GM21360 (cell line): ENCODE data around the gene DNAH9.

Experiments used
- ATAC-seq: cut with Tn5 transposase; IDR thresholded peaks from one replicate; pipeline ENCODE4 v1.9.1; 2021; ENCODE audit warnings: mild to moderate bottlenecking, moderate library complexity; ENCODE audit not compliant: unreplicated experiment

Gene DNAH9

DNA sequence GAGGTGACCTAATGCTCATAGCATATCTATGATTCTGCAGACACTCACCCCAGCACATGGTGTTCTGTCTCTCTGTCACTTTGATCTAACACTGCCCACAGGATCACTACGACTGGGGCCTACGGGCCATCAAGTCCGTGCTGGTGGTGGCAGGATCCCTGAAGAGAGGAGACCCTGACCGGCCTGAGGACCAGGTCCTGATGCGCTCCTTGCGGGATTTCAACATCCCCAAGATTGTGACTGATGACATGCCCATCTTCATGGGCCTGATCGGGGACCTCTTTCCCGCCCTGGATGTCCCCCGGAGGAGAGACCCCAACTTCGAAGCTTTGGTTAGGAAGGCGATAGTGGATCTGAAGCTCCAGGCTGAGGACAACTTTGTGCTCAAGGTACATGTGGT, 146.4 kb downstream of the DNAH9 start:
- ATAC-seq, result no peak

DNA sequence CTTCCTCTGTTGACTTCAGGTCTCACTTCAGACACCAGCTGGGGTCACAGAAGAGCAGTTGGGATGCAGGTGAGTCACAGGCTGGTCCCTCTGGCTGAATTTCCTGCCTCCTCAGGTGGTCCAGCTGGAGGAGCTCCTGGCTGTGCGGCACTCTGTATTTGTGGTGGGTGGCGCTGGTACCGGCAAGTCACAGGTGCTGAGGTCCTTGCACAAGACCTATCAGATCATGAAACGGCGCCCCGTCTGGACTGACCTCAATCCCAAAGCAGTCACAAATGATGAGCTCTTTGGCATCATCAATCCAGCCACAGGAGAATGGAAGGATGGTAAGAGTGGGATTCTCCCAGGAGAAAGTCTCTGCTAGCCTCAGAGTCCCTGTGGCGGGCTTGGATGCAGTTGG, 149.2 kb downstream of the DNAH9 start:
- no peak for ATAC-seq

DNA sequence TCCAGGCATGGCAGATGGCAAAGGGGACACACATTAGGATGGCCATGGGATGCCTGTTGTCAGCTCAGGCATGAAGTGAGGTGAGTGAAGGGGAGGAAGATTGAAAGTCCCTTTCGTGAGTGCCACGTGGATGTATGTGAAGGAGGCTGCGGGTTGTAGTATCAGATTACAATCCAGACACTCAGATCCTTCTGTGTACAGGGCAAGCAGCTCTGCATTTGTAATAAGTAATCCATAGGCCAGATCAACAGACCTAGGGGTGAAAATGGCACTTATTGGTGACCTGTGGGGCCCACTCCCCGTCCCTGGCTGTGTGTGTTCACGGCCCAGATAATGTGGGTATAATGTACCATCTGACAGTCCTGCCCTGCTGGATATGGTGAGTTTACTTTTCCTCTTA, 159.5 kb downstream of the DNAH9 start:
- ATAC-seq, result no peak

DNA sequence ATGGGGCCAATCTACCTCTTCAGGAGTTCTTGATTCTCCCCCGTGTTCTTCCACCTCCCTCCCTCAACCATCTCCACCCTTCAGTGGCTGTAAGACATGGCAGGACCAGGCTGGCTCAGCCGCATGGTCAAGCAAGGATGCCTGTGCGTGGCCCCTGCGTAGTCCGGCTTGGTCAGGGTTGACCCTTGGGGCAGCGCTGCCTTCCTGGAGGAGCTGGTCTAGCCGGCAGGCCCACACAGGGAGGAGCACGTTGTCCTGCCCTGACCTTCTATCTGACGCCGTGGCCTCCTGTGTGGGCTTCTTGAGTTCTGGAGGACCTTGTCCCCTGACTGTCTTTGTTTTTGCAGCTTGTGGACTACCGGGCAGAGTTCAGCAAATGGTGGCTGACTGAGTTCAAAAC, 169.8 kb downstream of the DNAH9 start:
- ATAC-seq, result no peak

DNA sequence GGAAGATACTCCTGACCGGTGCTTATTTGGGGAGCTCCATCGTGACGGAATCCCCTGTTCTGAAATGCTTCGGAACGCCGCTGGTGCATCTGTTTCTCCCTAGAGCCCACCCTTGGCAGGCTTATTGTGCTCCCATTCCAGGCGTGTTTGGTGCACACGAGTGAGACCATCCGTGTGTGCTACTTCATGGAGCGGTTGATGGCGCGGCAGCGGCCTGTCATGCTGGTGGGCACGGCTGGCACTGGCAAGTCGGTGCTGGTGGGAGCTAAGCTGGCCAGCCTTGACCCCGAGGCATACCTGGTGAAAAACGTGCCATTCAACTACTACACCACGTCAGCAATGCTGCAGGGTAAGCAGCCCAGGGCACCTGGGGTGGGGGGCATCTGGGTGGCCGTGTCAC, 170.7 kb downstream of the DNAH9 start:
- no peak for ATAC-seq

DNA sequence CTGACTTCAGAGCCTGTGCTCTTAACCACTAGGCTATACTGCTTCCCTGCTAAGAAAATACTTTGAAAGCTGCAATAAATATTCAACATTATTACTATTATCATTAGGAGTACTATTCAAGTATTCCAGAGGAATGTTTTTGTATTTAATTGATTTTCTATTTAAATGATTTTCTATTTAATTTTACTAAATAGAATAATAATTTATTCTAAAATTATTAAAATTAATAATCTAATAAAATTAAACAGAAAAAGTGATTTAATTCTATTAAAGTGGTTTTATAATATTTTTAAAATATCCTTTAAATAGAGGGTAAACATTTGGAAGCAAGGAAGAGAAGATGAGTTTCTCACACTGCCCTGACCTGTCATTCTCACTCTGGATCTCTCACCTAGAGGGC, 173.8 kb downstream of the DNAH9 start:
- no peak for ATAC-seq

DNA sequence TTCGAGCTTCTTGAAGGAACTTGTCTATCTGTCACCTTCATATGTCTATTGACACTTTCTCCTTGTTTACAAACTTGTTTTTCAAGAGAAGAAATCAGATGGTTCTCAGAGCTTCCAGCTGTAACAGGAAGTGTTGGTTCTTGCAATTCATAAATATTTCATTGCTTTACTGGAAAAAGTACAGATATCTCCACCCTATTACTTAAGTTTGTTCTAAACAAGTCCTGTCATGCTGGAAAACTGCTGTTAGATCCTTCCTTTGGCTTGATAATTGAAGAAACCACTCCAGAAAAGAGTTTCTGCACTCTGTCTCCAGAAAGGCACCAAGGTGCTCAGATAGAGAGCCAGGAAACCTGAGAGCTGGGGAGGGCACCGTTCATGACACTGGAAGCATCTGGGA, 181.6 kb downstream of the DNAH9 start:
- ATAC-seq, result no peak

DNA sequence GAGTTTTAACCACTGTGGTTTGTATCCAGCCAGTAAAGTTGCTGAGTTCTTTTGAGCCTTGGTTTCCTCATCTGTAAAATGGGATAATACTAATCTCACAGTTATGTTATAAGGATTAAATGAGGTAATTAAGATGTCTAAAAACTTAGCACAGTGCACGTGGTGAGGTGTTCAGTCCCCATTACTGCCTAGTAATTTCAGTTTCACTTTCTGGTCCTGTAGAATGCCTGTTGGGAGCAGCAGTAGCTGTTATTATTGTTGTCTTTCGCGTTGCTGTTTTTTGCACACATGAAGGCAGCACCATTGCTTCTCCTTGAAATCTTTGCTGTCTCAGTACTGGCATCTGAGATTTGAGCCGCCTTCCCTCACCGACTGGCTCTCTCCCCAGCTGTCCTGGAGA, 182.4 kb downstream of the DNAH9 start:
- no peak for ATAC-seq

DNA sequence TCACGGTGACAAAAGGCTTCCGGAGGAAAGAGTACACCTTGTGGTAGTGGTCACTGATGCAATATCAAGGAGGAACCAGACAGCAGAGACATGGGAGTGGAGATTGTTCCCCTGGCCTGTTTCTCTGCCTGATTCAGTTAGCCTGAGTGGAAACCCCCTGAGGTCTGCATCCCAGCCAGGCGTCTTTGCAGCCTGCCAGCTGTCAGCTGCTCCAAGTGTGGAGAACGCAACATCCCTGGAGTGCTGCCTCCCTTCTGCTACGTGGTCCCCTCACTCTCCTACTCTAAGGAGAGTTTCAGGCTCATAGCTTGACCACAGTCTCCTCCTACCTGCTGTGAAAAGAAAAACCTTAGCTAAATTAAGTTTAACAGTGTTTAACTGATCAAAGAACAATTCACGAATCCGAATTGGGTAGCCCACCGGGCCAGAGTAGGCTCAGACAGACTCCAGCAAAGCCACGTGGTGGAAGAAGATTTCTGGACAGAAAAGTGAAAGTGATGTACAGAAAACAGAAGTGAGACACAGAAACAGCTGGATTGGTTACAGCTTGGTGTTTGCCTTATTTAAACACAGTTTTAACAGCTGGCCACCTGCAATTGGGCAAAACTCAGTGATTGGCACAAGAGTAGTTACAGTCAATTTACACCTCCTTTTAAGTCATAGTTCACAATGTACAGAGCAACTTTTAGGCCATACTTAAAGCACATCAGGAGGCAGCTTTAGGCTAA, 188.6 kb downstream of the DNAH9 start:
- no peak for ATAC-seq

DNA sequence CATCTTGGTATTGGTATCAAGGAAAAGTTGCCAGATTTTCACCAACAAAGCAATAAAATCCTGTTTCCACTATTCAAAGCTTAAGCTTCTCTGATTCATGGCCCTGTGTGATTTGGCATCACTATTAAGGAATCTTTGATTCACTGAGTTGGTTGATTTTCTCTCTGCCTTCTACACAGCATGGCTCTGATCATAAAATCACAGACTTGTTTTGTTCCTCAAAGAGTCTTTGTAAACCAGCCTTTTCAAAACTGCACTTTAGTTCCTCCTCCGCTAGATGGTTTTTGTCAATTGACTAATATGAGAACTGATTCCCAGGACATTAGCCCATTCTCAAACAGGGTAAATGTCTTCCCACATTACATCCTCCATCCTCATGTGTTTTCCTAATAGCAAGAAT, 197.6 kb downstream of the DNAH9 start:
- no peak for ATAC-seq

DNA sequence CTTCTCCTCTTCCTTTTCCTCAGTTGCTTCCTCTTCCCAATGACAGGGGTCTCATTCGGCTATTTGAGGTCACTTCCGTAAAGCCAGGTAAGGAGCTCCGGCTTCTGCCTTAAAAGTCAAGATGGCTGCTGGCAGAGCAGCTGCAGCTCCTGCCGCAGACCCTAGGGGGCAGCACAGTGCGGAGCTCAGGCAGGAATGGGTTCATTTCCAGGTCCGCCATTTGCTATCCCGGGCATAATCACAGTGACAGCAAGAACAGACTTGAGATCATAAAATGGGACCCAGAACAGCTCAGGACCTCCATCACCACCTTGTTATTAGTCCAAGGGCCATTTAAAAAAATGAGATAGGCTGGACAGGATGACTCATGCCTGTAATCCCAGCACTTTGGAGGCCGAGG, 199.5 kb downstream of the DNAH9 start:
- no peak for ATAC-seq

DNA sequence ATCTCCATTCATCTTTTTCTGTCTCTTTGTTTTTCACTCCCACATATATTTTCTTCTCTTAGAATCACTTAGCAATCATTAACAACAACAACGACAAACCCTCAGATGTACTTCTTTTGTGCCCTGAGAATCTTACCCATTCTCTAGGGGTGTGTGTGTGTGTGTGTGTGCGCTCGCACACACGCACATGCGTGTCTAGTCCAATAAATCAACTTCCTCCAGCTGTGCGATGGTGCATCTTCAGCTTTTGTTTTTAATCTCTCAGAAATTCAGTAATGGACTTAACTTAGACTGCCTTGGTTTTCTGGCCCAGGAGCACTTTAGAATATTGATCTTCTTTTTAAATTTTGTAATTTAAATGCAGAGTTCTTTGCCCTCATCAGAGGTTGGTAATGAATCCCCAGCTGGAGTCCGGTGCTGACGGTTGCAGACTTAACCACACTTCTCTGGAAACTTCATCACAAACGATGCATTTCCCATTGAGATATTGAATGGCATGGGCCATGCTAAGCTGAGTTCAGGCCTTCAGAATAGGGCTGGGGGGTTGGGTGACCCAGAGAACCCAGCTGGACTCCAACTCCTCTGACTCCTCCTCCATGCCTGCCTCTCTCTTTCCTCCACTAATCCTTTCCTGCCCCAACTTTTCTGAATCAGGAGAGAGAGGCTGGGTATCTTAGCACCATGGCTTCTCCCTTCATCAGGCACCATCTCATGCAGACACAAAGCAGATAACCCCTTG, 205.1 kb downstream of the DNAH9 start:
- no peak for ATAC-seq

DNA sequence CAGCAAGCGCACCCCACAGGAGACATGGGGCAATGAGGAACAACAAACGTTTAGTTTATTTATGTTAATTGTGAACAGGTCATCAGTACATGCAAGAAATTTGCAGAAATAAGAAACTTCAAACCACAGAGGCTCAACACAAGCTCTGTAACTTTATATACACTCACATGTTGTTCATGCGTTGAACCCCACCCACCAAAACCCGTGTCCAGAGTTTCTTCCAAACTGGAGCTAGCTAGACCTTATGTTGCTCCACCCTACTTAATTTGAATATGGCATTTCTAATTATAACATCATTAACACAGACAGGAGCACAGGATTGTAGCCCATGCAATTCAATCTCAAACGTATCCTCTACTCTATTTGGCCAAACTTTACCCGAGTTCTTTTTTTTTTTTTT, 206.9 kb downstream of the DNAH9 start:
- ATAC-seq, result no peak

DNA sequence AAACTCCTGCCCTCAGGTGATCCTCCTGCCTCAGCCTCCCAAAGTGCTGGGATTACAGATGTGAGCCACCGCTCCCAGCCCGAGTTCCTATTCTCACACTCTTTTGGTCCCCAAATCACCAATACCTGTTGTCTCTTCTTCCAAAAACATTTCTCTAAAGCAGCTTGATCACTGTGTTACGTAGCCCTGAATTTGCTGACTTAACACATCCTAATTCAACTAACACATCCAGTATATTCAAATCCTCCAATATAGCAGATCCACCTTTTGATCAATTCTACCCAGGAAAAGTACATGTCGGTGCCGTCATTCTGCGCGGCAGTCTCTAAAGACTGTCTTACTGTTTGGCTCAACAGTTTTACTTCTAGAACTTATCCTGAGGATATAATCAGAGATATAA, 207.7 kb downstream of the DNAH9 start:
- no peak for ATAC-seq

DNA sequence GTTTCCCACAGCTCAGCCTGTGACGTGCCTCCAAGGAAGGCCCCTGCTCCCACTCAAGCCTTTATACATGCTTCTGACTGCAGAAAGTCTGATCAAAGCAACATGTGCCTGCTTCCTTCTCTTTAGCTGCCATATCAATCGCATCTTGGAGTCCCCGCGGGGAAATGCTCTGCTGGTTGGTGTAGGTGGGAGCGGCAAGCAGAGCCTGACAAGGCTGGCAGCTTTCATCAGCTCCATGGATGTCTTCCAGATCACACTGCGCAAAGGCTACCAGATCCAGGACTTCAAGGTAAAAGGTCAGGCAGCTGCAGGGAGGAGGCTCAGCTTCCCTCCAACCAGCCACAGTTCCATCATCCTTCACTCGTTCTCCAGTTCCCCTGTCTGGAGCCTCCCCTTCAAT, 209.3 kb downstream of the DNAH9 start:
- no peak for ATAC-seq

DNA sequence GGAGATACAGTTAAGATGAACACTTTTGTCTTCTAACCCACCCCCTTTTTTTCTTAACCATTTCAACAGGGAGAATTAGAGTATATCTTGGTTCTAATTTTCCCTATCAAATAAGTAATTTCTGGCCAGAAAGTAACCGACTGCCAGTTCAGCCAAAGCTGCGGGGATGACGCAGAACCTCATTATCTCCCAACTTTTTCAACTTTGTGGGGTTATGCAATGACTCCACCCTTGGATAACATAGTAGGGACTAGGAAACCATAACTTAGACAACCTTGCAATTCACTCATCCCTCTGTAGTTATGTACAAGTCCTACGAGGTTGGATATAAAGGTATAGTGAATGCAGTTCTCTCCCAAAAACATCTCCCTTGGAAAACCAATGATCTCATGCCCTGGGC, 215.0 kb downstream of the DNAH9 start:
- ATAC-seq, result no peak

DNA sequence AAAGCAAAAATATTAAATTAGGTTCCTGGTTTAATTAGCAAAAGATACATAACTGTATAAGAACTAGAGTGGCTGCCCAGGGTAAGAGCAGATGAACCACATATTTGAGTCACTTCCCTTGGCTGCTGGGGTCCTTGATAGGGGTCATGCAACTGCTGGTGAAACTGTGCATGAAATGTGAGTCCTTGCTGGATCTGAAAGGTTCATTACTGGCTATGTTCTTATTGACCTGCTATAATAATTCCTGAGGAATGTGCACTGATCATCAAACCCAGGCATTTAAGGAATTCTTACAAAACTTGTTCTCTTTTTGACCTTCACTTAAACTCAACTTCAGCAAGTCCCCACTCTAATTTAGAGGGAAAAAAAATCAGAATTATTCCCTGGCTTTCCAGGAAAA, 215.6 kb downstream of the DNAH9 start:
- ATAC-seq, result no peak

DNA sequence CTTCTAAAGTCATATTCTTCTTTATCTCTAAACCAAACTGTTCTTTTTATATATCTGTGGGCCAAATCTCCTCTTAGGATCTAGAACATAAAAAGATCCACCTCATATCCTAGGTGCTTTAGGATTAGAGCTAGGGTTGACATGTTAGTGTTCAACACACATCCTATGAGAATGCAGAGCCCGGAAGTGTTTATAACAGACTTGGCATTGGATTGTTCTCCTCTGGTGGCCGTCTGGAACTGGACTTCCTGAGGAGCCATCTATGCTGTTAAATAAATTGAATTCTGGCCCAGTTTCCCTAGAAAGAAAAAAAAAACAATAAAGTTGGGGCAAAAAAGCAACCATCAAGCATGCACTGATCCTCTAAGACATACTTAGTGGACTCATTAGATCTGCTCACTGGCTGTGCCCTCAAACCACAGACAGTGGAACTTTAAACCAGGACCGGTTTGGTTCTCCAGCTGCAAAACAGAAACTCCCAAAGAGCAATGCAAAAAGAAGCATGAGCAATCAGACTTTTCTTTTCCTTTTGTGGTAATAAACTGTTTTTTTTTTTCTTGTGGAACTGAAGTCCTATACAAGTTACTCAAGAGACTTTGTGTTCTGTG, 216.5 kb downstream of the DNAH9 start:
- ATAC-seq, result no peak

DNA sequence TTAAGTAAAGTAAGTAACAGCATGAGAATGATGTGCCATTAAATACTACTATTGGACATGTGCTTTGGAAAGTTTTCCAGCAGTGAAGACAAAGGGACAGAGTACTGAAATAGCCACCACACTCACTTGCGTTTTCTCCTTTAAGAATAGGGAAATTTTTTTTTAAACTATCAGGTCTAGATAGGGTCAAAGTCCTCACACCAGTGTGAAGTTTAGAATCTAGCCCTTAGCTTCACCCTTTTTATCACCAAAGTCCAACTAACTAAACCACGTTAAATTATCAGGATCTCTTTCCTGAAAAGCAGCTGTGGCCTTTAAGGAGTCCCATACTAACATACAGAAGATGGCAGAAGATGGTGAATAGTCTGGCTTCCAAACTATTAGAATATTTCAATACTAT, 218.1 kb downstream of the DNAH9 start:
- no peak for ATAC-seq

DNA sequence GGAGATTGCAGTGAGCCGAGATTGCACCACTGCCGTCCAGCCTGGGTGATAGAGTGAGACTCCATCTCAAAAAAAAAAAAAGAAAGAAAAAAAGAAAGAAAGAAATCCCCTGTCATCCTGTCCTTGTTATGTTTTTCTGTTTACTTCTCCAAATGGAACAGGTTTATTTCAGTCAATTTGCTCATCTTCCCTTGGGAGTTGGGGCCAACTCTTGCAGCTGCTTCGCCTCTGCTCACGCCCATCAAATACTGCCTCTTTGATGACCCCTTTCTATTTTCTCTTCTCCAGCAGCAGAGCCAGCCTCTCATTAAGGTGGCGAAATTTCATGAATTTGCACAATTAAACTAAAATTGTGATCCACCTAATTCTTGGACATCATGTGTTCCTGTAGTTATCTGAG, 225.6 kb downstream of the DNAH9 start:
- no peak for ATAC-seq

DNA sequence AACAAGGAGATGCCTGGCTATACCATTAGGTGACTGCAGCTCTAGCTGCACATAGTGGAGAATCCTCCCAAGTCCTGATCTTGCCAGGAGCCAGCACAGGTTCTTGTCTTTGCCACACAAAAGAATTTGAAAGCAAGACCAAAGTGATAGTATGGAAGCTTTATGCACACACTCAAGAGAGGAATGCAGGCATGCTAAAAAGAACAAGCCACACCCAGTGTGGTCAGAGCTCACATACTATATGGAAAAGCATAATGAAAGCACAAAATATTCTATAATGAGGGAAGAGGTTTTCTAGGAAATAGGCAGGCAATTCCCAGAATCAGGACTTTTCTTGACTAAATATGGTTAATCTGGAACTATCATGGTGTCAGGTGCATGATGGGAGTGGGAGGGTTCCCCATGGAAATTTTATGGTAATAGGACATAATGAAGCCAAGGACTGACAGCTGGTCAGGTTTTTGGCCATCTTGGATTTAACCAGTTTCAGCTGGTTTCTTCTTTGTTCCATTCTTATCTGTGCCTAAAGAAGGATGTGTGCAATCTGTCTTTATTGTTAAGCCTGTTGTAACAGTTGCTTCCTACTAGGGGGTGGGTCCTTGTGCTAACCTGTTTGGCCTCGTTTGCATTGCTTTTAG, 227.4 kb downstream of the DNAH9 start:
- ATAC-seq, result no peak
